BJ (cell line): ENCODE measurements around the gene DACH1. TPM values are rescaled to one million over a fixed set of nuclear protein-coding genes. Genes with fewer than 3 reads are reported as not detected.

Experiments
- CTCF ChIA-PET: fragments of 350-600 bp; formaldehyde crosslinking; extraction: SDS; loops from one replicate; lab custom pipeline; 2021; ENCODE audit warnings: antibody characterized with exemption, inconsistent platforms; lab: Yijun Ruan, JAX
- POLR2A ChIA-PET: fragments of 300-600 bp; sonication (Branson Sonifier 250); formaldehyde crosslinking; extraction: SDS; loops from one replicate; lab custom pipeline; 2021; ENCODE audit warnings: antibody characterized with exemption; lab: Charles Lee
- DNase-seq: peaks from one replicate; pipeline ENCODE4 v3.0.0-alpha.2; 2011; ENCODE audit warnings: low read depth
- H3K27me3 ChIP-seq: 2 replicates; pipeline ENCODE4 v1.6.0; 2011; ENCODE audit warnings: low read length; ENCODE audit not compliant: control insufficient read depth, insufficient read depth
- H3K36me3 ChIP-seq: 2 replicates; pipeline ENCODE4 v1.5.1; 2011; ENCODE audit warnings: low read length; ENCODE audit not compliant: control insufficient read depth, insufficient read depth
- H3K4me3 ChIP-seq: 2 replicates; pipeline ENCODE4 v1.5.1; 2011; ENCODE audit warnings: low read depth, mild to moderate bottlenecking, control low read depth, low read length
- CTCF ChIP-seq: IDR thresholded peaks from 2 replicates; pipeline ENCODE4 v1.5.1; 2011; ENCODE audit warnings: low read depth, mild to moderate bottlenecking, control low read depth, inconsistent platforms, low read length, moderate library complexity; ENCODE audit not compliant: insufficient read depth
- polyA plus RNA-seq: library from polyadenylated mRNA; depleted of rRNA; stranded (reverse); fragments of >200 nt; gene quantifications from 2 replicates; pipeline ENCODE4 v1.2.3, GENCODE V29; 2011

Gene DACH1
- polyA plus RNA-seq, 1 experiment: 0.01 TPM

DNA sequence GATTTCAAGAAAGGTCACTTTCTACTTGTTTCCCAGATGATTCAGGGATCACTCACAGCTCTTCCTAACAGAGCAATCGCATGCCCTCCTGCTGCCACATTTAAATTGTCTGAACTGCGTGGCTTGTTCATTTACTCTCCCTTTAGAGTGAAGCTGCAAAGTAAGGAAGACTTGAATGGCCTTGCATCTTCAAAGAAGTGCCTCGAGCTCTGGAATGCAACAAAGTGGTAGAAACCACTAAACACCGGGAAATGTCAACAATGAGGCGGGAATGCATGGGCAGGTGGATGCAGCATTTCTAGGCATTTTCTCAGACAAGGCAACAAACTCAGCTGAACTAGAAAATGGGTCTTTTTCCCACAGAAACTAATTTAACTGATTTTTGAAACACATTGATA lies 10.3 kb upstream of the DACH1 start:
- Histone ChIP-seq H3K4me3 (no peak overlapping the region), H3K27me3 (no peaks in the 10 kb centered on the region), H3K36me3 (no peaks in the 10 kb centered on the region)
- no peak for TF ChIP-seq CTCF
- no peak for DNase-seq
- ChIA-PET CTCF (no interaction called here), POLR2A (no interaction called here)

GRCh38 chr13:71876648-71877255 lies 9.7 kb upstream of the DACH1 start:
- CTCF ChIA-PET: no interaction called here
- Histone ChIP-seq H3K36me3 (no peaks in the 10 kb centered on the region), H3K4me3 (no peak overlapping the region), H3K27me3 (no peaks in the 10 kb centered on the region)
- POLR2A ChIA-PET: no interaction called here
- no peak for TF ChIP-seq CTCF
- no peak for DNase-seq

- POLR2A ChIA-PET: no interaction called here
- no peak for TF ChIP-seq CTCF
Observed at GRCh38 chr13:71875823-71876222, 8.8 kb upstream of the DACH1 start.

GRCh38 chr13:71874458-71874857 lies 7.5 kb upstream of the DACH1 start:
- TF ChIP-seq CTCF: no peak
- Histone ChIP-seq H3K4me3 (no peak overlapping the region), H3K27me3 (0 out of 2 replicates have a peak, but pooled peaks cover 1% of the 10 kb centered on the region), H3K36me3 (no peaks in the 10 kb centered on the region)
- CTCF ChIA-PET: no interaction called here
- DNase-seq: no peak
- POLR2A ChIA-PET: no interaction called here

More at GRCh38 chr13:71875823-71876222, 8.8 kb upstream of the DACH1 start:
- CTCF ChIA-PET: no interaction called here
- Histone ChIP-seq H3K36me3 (no peaks in the 10 kb centered on the region), H3K4me3 (no peak overlapping the region), H3K27me3 (no peaks in the 10 kb centered on the region)
- no peak for DNase-seq

- H3K27me3 ChIP-seq: peaks cover 4% of the 10 kb centered on the region; the same call in 1 of the 2 replicates
- no peaks in the 10 kb centered on the region for H3K36me3 ChIP-seq
- H3K4me3 ChIP-seq: no peak overlapping the region
- DNase-seq: no peak
- ChIA-PET CTCF (no interaction called here), POLR2A (no interaction called here)
- TF ChIP-seq CTCF: no peak
Observed at GRCh38 chr13:71873418-71874247, 6.6 kb upstream of the DACH1 start.
